Hematopoietic multipotent progenitor cell treated with erythropoietin and hydrocortisone succinate and interleukin-3 and kit ligand, for 6 days (in vitro differentiated cells): ENCODE data around the gene GREM1.

Source experiments
- DNase-seq: peaks from one replicate; pipeline ENCODE4 v3.0.0-alpha.2; 2015

GREM1 gene

GRCh38 chr15:32698773-32699390, 18.9 kb upstream of the GREM1 start:
- no peak for DNase-seq

GRCh38 chr15:32700501-32701150, 17.2 kb upstream of the GREM1 start:
- DNase-seq: no peak

GRCh38 chr15:32701863-32702262, 15.9 kb upstream of the GREM1 start:
- no peak for DNase-seq

GRCh38 chr15:32704395-32704981, 13.3 kb upstream of the GREM1 start:
- DNase-seq: no peak

- no peak for DNase-seq
Observed at GRCh38 chr15:32705446-32705845, 12.4 kb upstream of the GREM1 start.

- no peak for DNase-seq
Observed at GRCh38 chr15:32706704-32707103, 11.1 kb upstream of the GREM1 start.

- no peak for DNase-seq
Observed at GRCh38 chr15:32707436-32707835, 10.4 kb upstream of the GREM1 start.

GRCh38 chr15:32709295-32710033, 8.3 kb upstream of the GREM1 start:
- no peak for DNase-seq

- no peak for DNase-seq
Observed at GRCh38 chr15:32715276-32715675, 2.5 kb upstream of the GREM1 start.

- DNase-seq: no peak
Observed at GRCh38 chr15:32716216-32716914, 1.4 kb upstream of the GREM1 start.

- no peak for DNase-seq
Observed at GRCh38 chr15:32716915-32717425, 834 bp upstream of the GREM1 start.

- DNase-seq: no peak
Observed at GRCh38 chr15:32718227-32718820, 520 bp downstream of the GREM1 start.

- DNase-seq: peak; percentile 16
Observed at GRCh38 chr15:32718821-32719716, 1.3 kb downstream of the GREM1 start.

GRCh38 chr15:32721596-32721995, 3.8 kb downstream of the GREM1 start:
- no peak for DNase-seq

- no peak for DNase-seq
Observed at GRCh38 chr15:32722136-32722535, 4.3 kb downstream of the GREM1 start.

GRCh38 chr15:32723171-32723948, 5.6 kb downstream of the GREM1 start:
- DNase-seq: no peak

- DNase-seq: no peak
Observed at GRCh38 chr15:32729700-32730395, 12.0 kb downstream of the GREM1 start.

- DNase-seq: peak; percentile 79
Observed at GRCh38 chr15:32730677-32731654, 13.2 kb downstream of the GREM1 start.
